ENCODE data around the gene METTL27. TPM values are rescaled to one million over a fixed set of nuclear protein-coding genes. Genes with fewer than 3 reads are reported as not detected.

Gene METTL27
- total RNA-seq, 4 donors from 2014 or later, result 0.36 to 1.5 (median 0.53) TPM

- Histone ChIP-seq H3K9me3 (no peaks in the 10 kb centered on the region), H3K27ac (peak overlapping the region; percentile 55 to 68 (median 62)), H3K4me1 (peaks cover 22 to 26% of the 10 kb centered on the region in 2 donors), H3K27me3 (peaks cover 0 to 14% (median 0%) of the 10 kb centered on the region in 3 donors), H3K4me3 (no peak overlapping the region), H3K36me3 (no peaks in the 10 kb centered on the region)
- TF ChIP-seq, protein P1, sequence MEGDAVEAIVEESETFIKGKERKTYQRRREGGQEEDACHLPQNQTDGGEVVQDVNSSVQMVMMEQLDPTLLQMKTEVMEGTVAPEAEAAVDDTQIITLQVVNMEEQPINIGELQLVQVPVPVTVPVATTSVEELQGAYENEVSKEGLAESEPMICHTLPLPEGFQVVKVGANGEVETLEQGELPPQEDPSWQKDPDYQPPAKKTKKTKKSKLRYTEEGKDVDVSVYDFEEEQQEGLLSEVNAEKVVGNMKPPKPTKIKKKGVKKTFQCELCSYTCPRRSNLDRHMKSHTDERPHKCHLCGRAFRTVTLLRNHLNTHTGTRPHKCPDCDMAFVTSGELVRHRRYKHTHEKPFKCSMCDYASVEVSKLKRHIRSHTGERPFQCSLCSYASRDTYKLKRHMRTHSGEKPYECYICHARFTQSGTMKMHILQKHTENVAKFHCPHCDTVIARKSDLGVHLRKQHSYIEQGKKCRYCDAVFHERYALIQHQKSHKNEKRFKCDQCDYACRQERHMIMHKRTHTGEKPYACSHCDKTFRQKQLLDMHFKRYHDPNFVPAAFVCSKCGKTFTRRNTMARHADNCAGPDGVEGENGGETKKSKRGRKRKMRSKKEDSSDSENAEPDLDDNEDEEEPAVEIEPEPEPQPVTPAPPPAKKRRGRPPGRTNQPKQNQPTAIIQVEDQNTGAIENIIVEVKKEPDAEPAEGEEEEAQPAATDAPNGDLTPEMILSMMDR (IDR thresholded peaks at IDR 0.05 in 4 of 5, conservative IDR thresholded peaks at IDR 0.05 in 1 of 5), result no peak
- TF ChIP-seq POLR2A (IDR thresholded peaks at IDR 0.05), result no peak
- intact Hi-C loops (cut with DNase I; ENCODE audit: low total_unique reads), result no loop called here
- DNase-seq (no peak), ATAC-seq (peak in 1 of 2 donors; percentile 57)
- in situ Hi-C loops (cut with MboI; ENCODE audit: low sequenced_read_pairs in 4 of 4), result no loop called here
Measured at GRCh38 chr7:73881352-73882046, 39.2 kb upstream of the METTL27 start.

DNA sequence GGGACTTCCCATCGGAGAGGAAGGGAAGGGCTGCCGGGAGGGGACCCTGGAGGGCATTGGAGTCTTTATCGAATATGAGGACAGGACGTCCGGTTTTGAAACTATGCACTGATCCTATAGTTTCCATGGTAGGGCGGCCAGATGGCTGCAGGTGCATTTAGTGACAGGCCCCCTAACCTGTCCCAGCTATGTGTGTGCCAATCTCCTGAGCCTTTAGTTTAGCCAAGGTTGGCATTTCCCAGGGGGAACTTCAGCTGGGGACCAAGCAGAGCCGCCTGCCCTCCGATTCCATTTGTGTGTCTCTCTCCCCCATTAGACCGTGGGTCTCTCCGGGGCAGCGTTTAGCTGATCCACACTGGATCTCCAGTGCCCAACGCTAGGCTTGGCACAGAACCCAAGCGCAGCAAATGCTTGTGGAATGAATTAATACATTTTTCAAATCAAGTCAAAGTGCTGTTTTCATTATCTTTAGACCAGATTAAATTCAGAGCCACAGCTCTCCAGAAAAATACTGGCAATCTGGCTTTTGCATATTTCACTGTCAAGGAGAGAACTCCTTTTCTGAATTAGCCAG is 38.5 kb upstream of the METTL27 start:
- in situ Hi-C loops (cut with MboI; ENCODE audit: low sequenced_read_pairs in 4 of 4), result no loop called here
- intact Hi-C loops (cut with DNase I; ENCODE audit: low total_unique reads), result no loop called here
- no peaks in the 10 kb centered on the region for H3K36me3 ChIP-seq
- DNase-seq (no peak), ATAC-seq (no peak)
- H3K4me1 ChIP-seq, result peaks cover 21 to 22% of the 10 kb centered on the region in 2 donors
- H3K27ac ChIP-seq, result peak overlapping the region; percentile 55 to 68 (median 62)
- no peak for TF ChIP-seq POLR2A (IDR thresholded peaks at IDR 0.05)
- TF ChIP-seq, protein P1 (IDR thresholded peaks at IDR 0.05 in 4 of 5, conservative IDR thresholded peaks at IDR 0.05 in 1 of 5), result no peak
- H3K4me3 ChIP-seq, result no peak overlapping the region
- no peaks in the 10 kb centered on the region for H3K9me3 ChIP-seq
- peaks cover 0 to 14% (median 0%) of the 10 kb centered on the region in 3 donors for H3K27me3 ChIP-seq

GRCh38 chr7:73879977-73880681 is 37.8 kb upstream of the METTL27 start:
- intact Hi-C loops (cut with DNase I; ENCODE audit: low total_unique reads), result no loop called here
- H3K4me3 ChIP-seq, result no peak overlapping the region
- no peaks in the 10 kb centered on the region for H3K9me3 ChIP-seq
- peak; percentile 51 to 53 for ATAC-seq
- peak in 1 of 2 donors; percentile 61 for DNase-seq
- in situ Hi-C loops (cut with MboI; ENCODE audit: low sequenced_read_pairs in 4 of 4), result loop anchor here in 1 of 4 donors (10.0 kb wide), 1 partner anchor 145 kb away; the partner anchor contains the start of gene ELN
- peaks cover 0 to 14% (median 0%) of the 10 kb centered on the region in 3 donors for H3K27me3 ChIP-seq
- peaks cover 21 to 22% of the 10 kb centered on the region in 2 donors for H3K4me1 ChIP-seq
- H3K27ac ChIP-seq, result peak overlapping the region; percentile 55 to 68 (median 62)
- no peaks in the 10 kb centered on the region for H3K36me3 ChIP-seq
- TF ChIP-seq, protein P1 (IDR thresholded peaks at IDR 0.05 in 4 of 5, conservative IDR thresholded peaks at IDR 0.05 in 1 of 5), result no peak
- no peak for TF ChIP-seq POLR2A (IDR thresholded peaks at IDR 0.05)

- Histone ChIP-seq H3K4me1 (peaks cover 17 to 25% of the 10 kb centered on the region in 2 donors), H3K27me3 (peaks cover 0 to 14% (median 0%) of the 10 kb centered on the region in 3 donors), H3K27ac (no peak overlapping the region), H3K4me3 (no peak overlapping the region), H3K36me3 (no peaks in the 10 kb centered on the region), H3K9me3 (no peaks in the 10 kb centered on the region)
- ATAC-seq (no peak), DNase-seq (no peak)
- intact Hi-C loops (cut with DNase I; ENCODE audit: low total_unique reads) (no loop called here), in situ Hi-C loops (cut with MboI; ENCODE audit: low sequenced_read_pairs in 4 of 4) (loop anchor here in 1 of 4 donors (10.0 kb wide), 1 partner anchor 148 kb away; the partner anchor contains the start of gene ELN)
- no peak for TF ChIP-seq POLR2A (IDR thresholded peaks at IDR 0.05)
- TF ChIP-seq, protein P1 (IDR thresholded peaks at IDR 0.05 in 4 of 5, conservative IDR thresholded peaks at IDR 0.05 in 1 of 5), result no peak
Measured at GRCh38 chr7:73876973-73877372, 34.7 kb upstream of the METTL27 start.
